ENCODE measurements around the gene DIPK1A.

DIPK1A gene

DNA sequence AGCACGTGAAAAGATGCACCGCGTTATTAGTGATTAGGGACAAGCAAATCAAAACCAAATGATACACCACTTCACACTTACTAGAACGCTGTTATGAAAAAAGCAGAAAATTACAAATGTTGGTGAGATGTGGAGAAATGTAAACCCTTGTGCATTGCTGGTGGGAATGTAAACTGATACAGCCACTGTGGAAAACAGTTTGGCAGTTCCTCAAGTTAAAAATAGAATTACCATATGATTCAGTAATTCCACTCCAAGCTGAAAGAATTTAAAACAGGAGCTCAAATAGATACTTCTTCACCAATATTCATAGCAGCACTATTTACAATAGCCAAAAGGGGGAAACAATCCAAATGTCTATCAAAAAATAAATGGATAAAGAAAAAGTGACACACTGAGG is 166.1 kb downstream of the DIPK1A start:
- H3K4me1 ChIP-seq (ENCODE audit: insufficient read depth, low read length): no peaks in the 10 kb centered on the region
- DNase-seq: no peak
- no peak overlapping the region for H3K4me2 ChIP-seq (ENCODE audit: insufficient read depth, low read length)
- H3K27ac ChIP-seq (ENCODE audit: low read length): no peak overlapping the region
- no peak overlapping the region for H2AFZ ChIP-seq (ENCODE audit: low read depth, low read length)
- no peaks in the 10 kb centered on the region for H4K20me1 ChIP-seq (ENCODE audit: insufficient read depth, low read length)
- no peak for ATAC-seq (ENCODE audit: insufficient read depth, low read depth)
- no peak overlapping the region for H3K9ac ChIP-seq (ENCODE audit: low read depth, low read length)
- TF ChIP-seq, protein P1, sequence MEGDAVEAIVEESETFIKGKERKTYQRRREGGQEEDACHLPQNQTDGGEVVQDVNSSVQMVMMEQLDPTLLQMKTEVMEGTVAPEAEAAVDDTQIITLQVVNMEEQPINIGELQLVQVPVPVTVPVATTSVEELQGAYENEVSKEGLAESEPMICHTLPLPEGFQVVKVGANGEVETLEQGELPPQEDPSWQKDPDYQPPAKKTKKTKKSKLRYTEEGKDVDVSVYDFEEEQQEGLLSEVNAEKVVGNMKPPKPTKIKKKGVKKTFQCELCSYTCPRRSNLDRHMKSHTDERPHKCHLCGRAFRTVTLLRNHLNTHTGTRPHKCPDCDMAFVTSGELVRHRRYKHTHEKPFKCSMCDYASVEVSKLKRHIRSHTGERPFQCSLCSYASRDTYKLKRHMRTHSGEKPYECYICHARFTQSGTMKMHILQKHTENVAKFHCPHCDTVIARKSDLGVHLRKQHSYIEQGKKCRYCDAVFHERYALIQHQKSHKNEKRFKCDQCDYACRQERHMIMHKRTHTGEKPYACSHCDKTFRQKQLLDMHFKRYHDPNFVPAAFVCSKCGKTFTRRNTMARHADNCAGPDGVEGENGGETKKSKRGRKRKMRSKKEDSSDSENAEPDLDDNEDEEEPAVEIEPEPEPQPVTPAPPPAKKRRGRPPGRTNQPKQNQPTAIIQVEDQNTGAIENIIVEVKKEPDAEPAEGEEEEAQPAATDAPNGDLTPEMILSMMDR (IDR thresholded peaks at IDR 0.05; ENCODE audit: borderline replicate concordance, extremely low read depth, low read length, poor library complexity, severe bottlenecking): no peak
- TF ChIP-seq EZH2 (IDR thresholded peaks at IDR 0.05; ENCODE audit: borderline replicate concordance, low read depth, low read length, severe bottlenecking): no peak
- no peak overlapping the region for H3K4me3 ChIP-seq (ENCODE audit: low read depth in 1 of 2, low read length in 2 of 2)
- H3K27me3 ChIP-seq (ENCODE audit: insufficient read depth, low read length, poor library complexity): peaks cover 20% of the 10 kb centered on the region
- H3K36me3 ChIP-seq (ENCODE audit: insufficient read depth, low read length): no peaks in the 10 kb centered on the region
- H3K9me3 ChIP-seq (ENCODE audit: insufficient read depth, low read length, severe bottlenecking): no peaks in the 10 kb centered on the region
- H3K79me2 ChIP-seq (ENCODE audit: insufficient read depth, low read length): no peaks in the 10 kb centered on the region

DNA sequence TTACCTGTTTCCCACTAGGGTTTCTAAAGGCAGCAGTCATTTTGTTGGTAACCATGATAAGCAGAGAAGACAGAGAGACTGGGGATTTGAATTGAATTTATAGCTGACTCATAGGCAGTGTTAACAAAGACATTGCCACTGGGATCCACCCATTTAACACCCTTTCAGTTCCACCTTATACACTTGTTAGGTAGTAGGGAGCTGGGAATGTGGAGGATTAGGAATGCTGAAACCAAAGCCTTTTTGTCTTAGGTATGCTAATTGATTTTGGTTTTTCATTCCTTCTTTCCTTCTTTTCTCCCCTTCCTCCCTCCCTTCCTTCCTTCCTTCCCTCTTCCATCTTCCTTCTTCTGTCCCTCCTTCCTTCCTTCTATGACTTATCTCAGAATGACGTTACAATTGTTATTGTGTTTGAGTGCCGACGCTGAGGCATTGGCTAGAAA is 168.9 kb downstream of the DIPK1A start:
- H3K36me3 ChIP-seq (ENCODE audit: insufficient read depth, low read length): no peaks in the 10 kb centered on the region
- no peaks in the 10 kb centered on the region for H3K9me3 ChIP-seq (ENCODE audit: insufficient read depth, low read length, severe bottlenecking)
- no peak overlapping the region for H2AFZ ChIP-seq (ENCODE audit: low read depth, low read length)
- H3K9ac ChIP-seq (ENCODE audit: low read depth, low read length): no peak overlapping the region
- no peaks in the 10 kb centered on the region for H4K20me1 ChIP-seq (ENCODE audit: insufficient read depth, low read length)
- peaks cover 25% of the 10 kb centered on the region for H3K27me3 ChIP-seq (ENCODE audit: insufficient read depth, low read length, poor library complexity)
- no peak for TF ChIP-seq EZH2 (IDR thresholded peaks at IDR 0.05; ENCODE audit: borderline replicate concordance, low read depth, low read length, severe bottlenecking)
- TF ChIP-seq, protein P1 (IDR thresholded peaks at IDR 0.05; ENCODE audit: borderline replicate concordance, extremely low read depth, low read length, poor library complexity, severe bottlenecking): no peak
- H3K4me1 ChIP-seq (ENCODE audit: insufficient read depth, low read length): no peaks in the 10 kb centered on the region
- H3K4me2 ChIP-seq (ENCODE audit: insufficient read depth, low read length): no peak overlapping the region
- H3K27ac ChIP-seq (ENCODE audit: low read length): no peak overlapping the region
- no peak overlapping the region for H3K4me3 ChIP-seq (ENCODE audit: low read depth in 1 of 2, low read length in 2 of 2)
- DNase-seq (no peak), ATAC-seq (ENCODE audit: insufficient read depth, low read depth) (no peak)
- no peaks in the 10 kb centered on the region for H3K79me2 ChIP-seq (ENCODE audit: insufficient read depth, low read length)

Measured in DND-41 (cell line).